Stimulated activated naive CD8-positive, alpha-beta T cell treated with anti-CD3 and anti-CD28 coated beads, Interleukin-15, amount 100 ng/mL, for 72 hours (primary cell): Measurements from ENCODE around the gene CERS4.

ENCODE experiments used
- ATAC-seq: fragments of 150-1000 bp; cut with Tn5 transposase; 2 replicates; pipeline ENCODE4 v1.10.0; 2021; ENCODE audit warnings: mild to moderate bottlenecking, moderate library complexity
- DNase-seq, 2 donors: peaks; one replicate each; pipeline ENCODE4 v3.0.0; 2021 to 2022
- H3K27ac Mint-ChIP-seq, 2 donors: one replicate each; pipeline ENCODE4 v1.8.0; 2022; ENCODE audit warnings: mild to moderate bottlenecking in 2 of 2, mixed read lengths in 2 of 2, moderate library complexity in 2 of 2
- H3K27me3 Mint-ChIP-seq: one replicate; pipeline ENCODE4 v1.8.0; 2022; ENCODE audit warnings: mixed read lengths
- H3K4me1 Mint-ChIP-seq: one replicate; pipeline ENCODE4 v1.8.0; 2022; ENCODE audit warnings: mild to moderate bottlenecking, mixed read lengths
- H3K4me3 Mint-ChIP-seq, 2 donors: one replicate each; pipeline ENCODE4 v1.8.0; 2022; ENCODE audit warnings: mild to moderate bottlenecking in 2 of 2, mixed read lengths in 2 of 2, moderate library complexity in 1 of 2
- H3K9me3 Mint-ChIP-seq, 2 donors: one replicate each; pipeline ENCODE4 v1.8.0; 2022; ENCODE audit warnings: mixed read lengths in 2 of 2

CERS4 gene

GRCh38 chr19:8310342-8311055 is 101.3 kb downstream of the CERS4 start:
- Mint-ChIP-seq H3K4me1 (peaks cover 39% of the 10 kb centered on the region), H3K27ac (no peak overlapping the region), H3K4me3 (no peak overlapping the region), H3K9me3 (no peaks in the 10 kb centered on the region), H3K27me3 (no peaks in the 10 kb centered on the region)
- DNase-seq: no peak
- no peak for ATAC-seq

- no peak for ATAC-seq
- H3K9me3 Mint-ChIP-seq: no peaks in the 10 kb centered on the region
- peak overlapping the region in 1 of 2 donors; percentile 54 for H3K27ac Mint-ChIP-seq
- H3K27me3 Mint-ChIP-seq: no peaks in the 10 kb centered on the region
- peaks cover 28% of the 10 kb centered on the region for H3K4me1 Mint-ChIP-seq
- H3K4me3 Mint-ChIP-seq: no peak overlapping the region
- DNase-seq: no peak
Measured at GRCh38 chr19:8311461-8312260, 102.5 kb downstream of the CERS4 start.
